ENCODE data around the gene MPP4. TPM values are rescaled to one million over a fixed set of nuclear protein-coding genes. Genes with fewer than 3 reads are reported as not detected.

Gene MPP4
- total and polyA plus RNA-seq, 10 of the 15 experiments (the other 5 are each of a cell fraction or from before 2014, with no cell fraction given), result 0.03 to 0.14 (median 0.05) TPM; not detected in 4

DNA sequence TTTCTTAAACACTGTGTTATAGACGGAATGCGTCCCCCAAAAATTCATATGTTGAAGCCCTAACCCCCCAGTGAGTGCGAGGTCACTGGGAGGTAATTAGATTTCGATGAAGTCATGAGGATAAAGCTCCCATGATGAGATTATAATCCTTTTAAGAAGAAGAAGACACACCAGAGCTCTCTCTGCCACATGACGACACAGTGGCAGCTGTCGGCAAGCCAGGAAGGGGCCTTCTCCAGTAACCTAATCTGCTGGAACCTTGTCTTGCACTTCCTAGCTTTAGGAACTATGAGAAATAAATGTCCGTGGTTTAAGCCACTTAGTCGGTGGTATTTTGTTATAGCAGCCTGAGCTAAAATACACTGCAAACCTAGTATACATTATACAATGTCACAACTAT is 67.4 kb downstream of the MPP4 start:
- ChIA-PET POLR2A (no interaction called here), CTCF (no interaction called here), RAD21 (ENCODE audit: unreplicated experiment) (no interaction called here), SMC1A (ENCODE audit: uncharacterized antibody, unreplicated experiment) (no interaction called here)
- ATAC-seq (no peak), DNase-seq (ENCODE audit: low read depth, low spot score) (no peak), FAIRE-seq (no peak)
- Histone ChIP-seq H3K4me2 (ENCODE audit: control insufficient read depth, insufficient read depth) (no peak overlapping the region), H2AFZ (ENCODE audit: control insufficient read depth, low read depth, low read length) (no peak overlapping the region), H3K27ac (ENCODE audit: control insufficient read depth, insufficient read depth) (no peak overlapping the region), H3K9me3 (replicated peaks; ENCODE audit: control insufficient read depth, insufficient read depth, low read length) (no peaks in the 10 kb centered on the region; the same call in 2 of the 3 replicates), H3K27me3 (replicated peaks in 1 of 2; ENCODE audit: control insufficient read depth in 2 of 2, insufficient read depth in 2 of 2, low read length in 1 of 2) (no peaks in the 10 kb centered on the region), H3K36me3 (ENCODE audit: control insufficient read depth in 2 of 2, insufficient read depth in 2 of 2, low read length in 1 of 2) (no peaks in the 10 kb centered on the region; a peak in 3 of 4 replicates), H4K20me1 (ENCODE audit: control insufficient read depth, insufficient read depth) (no peaks in the 10 kb centered on the region), H3K4me1 (ENCODE audit: control insufficient read depth, insufficient read depth, low read length) (no peaks in the 10 kb centered on the region), H3K79me2 (ENCODE audit: control insufficient read depth, insufficient read depth, low read length) (no peaks in the 10 kb centered on the region), H3K9ac (ENCODE audit: control insufficient read depth, insufficient read depth, low read length) (no peak overlapping the region), H3K4me3 (no peak overlapping the region)
- no TSS peak for BruUV-seq (replicated peaks)
- 91% methylated on average over 8 of the region's 8 CpGs for WGBS (ENCODE audit: insufficient coverage, insufficient replicate concordance, low lambda C conversion rate, missing lambda C conversion rate)
- intact Hi-C loops (cut with micrococcal nuclease; ENCODE audit: unreplicated experiment), result no loop called here
- no peak for TF ChIP-seq BHLHE40 (IDR thresholded peaks at IDR 0.05; ENCODE audit: borderline replicate concordance in 1 of 2, low read depth in 2 of 2, low read length in 1 of 2)
- no peak for TF ChIP-seq JUND (IDR thresholded peaks at IDR 0.05; ENCODE audit: low read depth, low read length)
- TF ChIP-seq TCF12 (IDR thresholded peaks at IDR 0.05; ENCODE audit: low read depth, low read length), result no peak
- TF ChIP-seq, protein P1, sequence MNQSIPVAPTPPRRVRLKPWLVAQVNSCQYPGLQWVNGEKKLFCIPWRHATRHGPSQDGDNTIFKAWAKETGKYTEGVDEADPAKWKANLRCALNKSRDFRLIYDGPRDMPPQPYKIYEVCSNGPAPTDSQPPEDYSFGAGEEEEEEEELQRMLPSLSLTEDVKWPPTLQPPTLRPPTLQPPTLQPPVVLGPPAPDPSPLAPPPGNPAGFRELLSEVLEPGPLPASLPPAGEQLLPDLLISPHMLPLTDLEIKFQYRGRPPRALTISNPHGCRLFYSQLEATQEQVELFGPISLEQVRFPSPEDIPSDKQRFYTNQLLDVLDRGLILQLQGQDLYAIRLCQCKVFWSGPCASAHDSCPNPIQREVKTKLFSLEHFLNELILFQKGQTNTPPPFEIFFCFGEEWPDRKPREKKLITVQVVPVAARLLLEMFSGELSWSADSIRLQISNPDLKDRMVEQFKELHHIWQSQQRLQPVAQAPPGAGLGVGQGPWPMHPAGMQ (IDR thresholded peaks at IDR 0.05; ENCODE audit: borderline replicate concordance), result no peak
- TF ChIP-seq ZZZ3 (IDR thresholded peaks at IDR 0.05; ENCODE audit: control insufficient read depth, insufficient read length, low read depth), result no peak
- in situ Hi-C loops (cut with MboI), result no loop called here

DNA sequence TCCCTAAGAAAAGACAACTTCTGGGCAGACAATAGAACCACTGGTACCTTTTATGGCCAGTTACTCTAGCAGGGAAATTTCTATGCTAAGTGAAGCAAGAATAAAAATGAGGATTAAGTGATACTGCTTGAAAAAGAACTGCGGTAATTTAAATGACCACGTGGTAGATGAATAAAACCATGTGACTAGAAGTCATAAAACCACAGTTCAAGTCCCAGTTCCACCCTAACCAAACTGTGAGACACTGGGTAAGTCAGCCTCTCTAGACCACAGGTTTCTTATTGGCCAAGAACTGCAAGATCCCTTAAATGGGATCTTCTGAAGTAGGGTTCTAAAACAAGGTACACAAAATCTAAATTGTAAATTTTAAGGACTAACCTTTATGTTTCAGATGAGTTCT is 67.9 kb downstream of the MPP4 start:
- Histone ChIP-seq H3K36me3 (ENCODE audit: control insufficient read depth in 2 of 2, insufficient read depth in 2 of 2, low read length in 1 of 2) (no peaks in the 10 kb centered on the region; a peak in 3 of 4 replicates), H3K27ac (ENCODE audit: control insufficient read depth, insufficient read depth) (no peak overlapping the region), H3K4me2 (ENCODE audit: control insufficient read depth, insufficient read depth) (no peak overlapping the region), H3K79me2 (ENCODE audit: control insufficient read depth, insufficient read depth, low read length) (no peaks in the 10 kb centered on the region), H3K9ac (ENCODE audit: control insufficient read depth, insufficient read depth, low read length) (no peak overlapping the region), H3K4me1 (ENCODE audit: control insufficient read depth, insufficient read depth, low read length) (no peaks in the 10 kb centered on the region), H3K4me3 (no peak overlapping the region), H2AFZ (ENCODE audit: control insufficient read depth, low read depth, low read length) (no peak overlapping the region), H4K20me1 (ENCODE audit: control insufficient read depth, insufficient read depth) (no peaks in the 10 kb centered on the region), H3K9me3 (replicated peaks; ENCODE audit: control insufficient read depth, insufficient read depth, low read length) (no peaks in the 10 kb centered on the region; the same call in 2 of the 3 replicates), H3K27me3 (replicated peaks in 1 of 2; ENCODE audit: control insufficient read depth in 2 of 2, insufficient read depth in 2 of 2, low read length in 1 of 2) (no peaks in the 10 kb centered on the region)
- 89% methylated on average over 2 of the region's 2 CpGs for WGBS (ENCODE audit: insufficient coverage, insufficient replicate concordance, low lambda C conversion rate, missing lambda C conversion rate)
- intact Hi-C loops (cut with micrococcal nuclease; ENCODE audit: unreplicated experiment), result no loop called here
- in situ Hi-C loops (cut with MboI), result no loop called here
- ChIA-PET RAD21 (ENCODE audit: unreplicated experiment) (no interaction called here), SMC1A (ENCODE audit: uncharacterized antibody, unreplicated experiment) (no interaction called here), POLR2A (no interaction called here), CTCF (no interaction called here)
- FAIRE-seq, result no peak
- no peak for DNase-seq (ENCODE audit: low read depth, low spot score)
- no TSS peak for BruUV-seq (replicated peaks)
- ATAC-seq, result no peak
- TF ChIP-seq MXI1 (IDR thresholded peaks at IDR 0.05; ENCODE audit: low read depth, low read length) (no peak), ZZZ3 (IDR thresholded peaks at IDR 0.05; ENCODE audit: control insufficient read depth, insufficient read length, low read depth) (no peak), HDAC6 (IDR thresholded peaks at IDR 0.05; ENCODE audit: unreplicated experiment) (no peak), SMAD1 (IDR thresholded peaks at IDR 0.05; ENCODE audit: low read depth, partially characterized antibody) (no peak), CBFB (IDR thresholded peaks at IDR 0.05; ENCODE audit: low read depth) (no peak), GABPA (IDR thresholded peaks at IDR 0.05; ENCODE audit: low read depth) (no peak)
- TF ChIP-seq, protein P2, sequence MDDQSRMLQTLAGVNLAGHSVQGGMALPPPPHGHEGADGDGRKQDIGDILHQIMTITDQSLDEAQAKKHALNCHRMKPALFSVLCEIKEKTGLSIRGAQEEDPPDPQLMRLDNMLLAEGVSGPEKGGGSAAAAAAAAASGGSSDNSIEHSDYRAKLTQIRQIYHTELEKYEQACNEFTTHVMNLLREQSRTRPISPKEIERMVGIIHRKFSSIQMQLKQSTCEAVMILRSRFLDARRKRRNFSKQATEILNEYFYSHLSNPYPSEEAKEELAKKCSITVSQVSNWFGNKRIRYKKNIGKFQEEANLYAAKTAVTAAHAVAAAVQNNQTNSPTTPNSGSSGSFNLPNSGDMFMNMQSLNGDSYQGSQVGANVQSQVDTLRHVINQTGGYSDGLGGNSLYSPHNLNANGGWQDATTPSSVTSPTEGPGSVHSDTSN (IDR thresholded peaks at IDR 0.05; ENCODE audit: insufficient replicate concordance, low read depth, low read length), result no peak
- TF ChIP-seq, protein P3, sequence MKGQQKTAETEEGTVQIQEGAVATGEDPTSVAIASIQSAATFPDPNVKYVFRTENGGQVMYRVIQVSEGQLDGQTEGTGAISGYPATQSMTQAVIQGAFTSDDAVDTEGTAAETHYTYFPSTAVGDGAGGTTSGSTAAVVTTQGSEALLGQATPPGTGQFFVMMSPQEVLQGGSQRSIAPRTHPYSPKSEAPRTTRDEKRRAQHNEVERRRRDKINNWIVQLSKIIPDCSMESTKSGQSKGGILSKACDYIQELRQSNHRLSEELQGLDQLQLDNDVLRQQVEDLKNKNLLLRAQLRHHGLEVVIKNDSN (IDR thresholded peaks at IDR 0.05; ENCODE audit: borderline replicate concordance, extremely low read length, insufficient read depth, low read depth, low read length), result no peak
- TF ChIP-seq, protein P4, sequence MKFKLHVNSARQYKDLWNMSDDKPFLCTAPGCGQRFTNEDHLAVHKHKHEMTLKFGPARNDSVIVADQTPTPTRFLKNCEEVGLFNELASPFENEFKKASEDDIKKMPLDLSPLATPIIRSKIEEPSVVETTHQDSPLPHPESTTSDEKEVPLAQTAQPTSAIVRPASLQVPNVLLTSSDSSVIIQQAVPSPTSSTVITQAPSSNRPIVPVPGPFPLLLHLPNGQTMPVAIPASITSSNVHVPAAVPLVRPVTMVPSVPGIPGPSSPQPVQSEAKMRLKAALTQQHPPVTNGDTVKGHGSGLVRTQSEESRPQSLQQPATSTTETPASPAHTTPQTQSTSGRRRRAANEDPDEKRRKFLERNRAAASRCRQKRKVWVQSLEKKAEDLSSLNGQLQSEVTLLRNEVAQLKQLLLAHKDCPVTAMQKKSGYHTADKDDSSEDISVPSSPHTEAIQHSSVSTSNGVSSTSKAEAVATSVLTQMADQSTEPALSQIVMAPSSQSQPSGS (IDR thresholded peaks at IDR 0.05; ENCODE audit: low read length), result no peak
